MV-4-11 (cell line): Measurements from ENCODE around the gene PLA2G2A.
"Not testable (repeated sequence)": the region's sequence is repeated elsewhere in the genome, so short reads cannot be mapped to it uniquely, and the experiment has no call there.

Experiments used
- DNase-seq: peaks from one replicate; lab custom pipeline; 2025; lab: John Stamatoyannopoulos, UW

The PLA2G2A gene

GRCh38 chr1:19973616-19974015 lies 5.8 kb downstream of the PLA2G2A start:
- DNase-seq: no peak

GRCh38 chr1:19971664-19972063 lies 7.8 kb downstream of the PLA2G2A start:
- no peak for DNase-seq

- peak; percentile 20 for DNase-seq
Observed at GRCh38 chr1:19969898-19970660, 9.3 kb downstream of the PLA2G2A start.

- DNase-seq: no peak
Observed at GRCh38 chr1:19967808-19968207, 11.6 kb downstream of the PLA2G2A start.

- no peak for DNase-seq
Observed at GRCh38 chr1:19964542-19964941, 14.9 kb downstream of the PLA2G2A start.

GRCh38 chr1:19963636-19964035 lies 15.8 kb downstream of the PLA2G2A start:
- no peak for DNase-seq

- DNase-seq: no peak
Observed at GRCh38 chr1:19960591-19960990, 18.8 kb downstream of the PLA2G2A start.

GRCh38 chr1:19957779-19958178 lies 21.6 kb downstream of the PLA2G2A start:
- DNase-seq: no peak

GRCh38 chr1:19955534-19956170 lies 23.8 kb downstream of the PLA2G2A start:
- peak; percentile 66 for DNase-seq

GRCh38 chr1:19954059-19954458 lies 25.4 kb downstream of the PLA2G2A start:
- no peak for DNase-seq

- DNase-seq: peak; percentile 1
Observed at GRCh38 chr1:19949016-19949415, 30.4 kb downstream of the PLA2G2A start.

- DNase-seq: no peak
Observed at GRCh38 chr1:19946971-19947370, 32.4 kb downstream of the PLA2G2A start.

GRCh38 chr1:19946331-19946751 lies 33.1 kb downstream of the PLA2G2A start:
- DNase-seq: no peak

GRCh38 chr1:19945914-19946313 lies 33.5 kb downstream of the PLA2G2A start:
- DNase-seq: no peak

- no peak for DNase-seq
Observed at GRCh38 chr1:19942657-19943056, 36.8 kb downstream of the PLA2G2A start.

- no peak for DNase-seq
Observed at GRCh38 chr1:19942088-19942487, 37.3 kb downstream of the PLA2G2A start.

GRCh38 chr1:19941206-19941568 lies 38.2 kb downstream of the PLA2G2A start:
- DNase-seq: no peak

GRCh38 chr1:19940486-19941205 lies 38.8 kb downstream of the PLA2G2A start:
- DNase-seq: no peak

GRCh38 chr1:19938472-19938871 lies 40.9 kb downstream of the PLA2G2A start:
- no peak for DNase-seq

- peak; percentile 56 for DNase-seq
Observed at GRCh38 chr1:19936061-19936750, 43.2 kb downstream of the PLA2G2A start.

GRCh38 chr1:19934336-19934735 lies 45.1 kb downstream of the PLA2G2A start:
- DNase-seq: no peak

- DNase-seq: no peak
Observed at GRCh38 chr1:19932866-19933265, 46.6 kb downstream of the PLA2G2A start.

- not testable (repeated sequence) for DNase-seq
Observed at GRCh38 chr1:19927130-19927421, 52.3 kb downstream of the PLA2G2A start.
